ENCODE results near the gene MSRB3.

The MSRB3 gene

GRCh38 chr12:65327207-65328076 lies 49.0 kb downstream of the MSRB3 start:
- Mint-ChIP-seq H3K4me1 (no peaks in the 10 kb centered on the region), H3K36me3 (no peaks in the 10 kb centered on the region), H3K4me3 (no peak overlapping the region), H3K9me3 (no peaks in the 10 kb centered on the region), H3K27ac (no peak overlapping the region)
- DNase-seq (ENCODE audit: low spot score in 2 of 2) = no peak
- no peak for ATAC-seq

GRCh38 chr12:65329721-65330120 lies 51.2 kb downstream of the MSRB3 start:
- Mint-ChIP-seq H3K9me3 (no peaks in the 10 kb centered on the region), H3K27ac (no peak overlapping the region), H3K36me3 (no peaks in the 10 kb centered on the region), H3K4me3 (no peak overlapping the region), H3K4me1 (no peaks in the 10 kb centered on the region)
- ATAC-seq (no peak), DNase-seq (ENCODE audit: low spot score in 2 of 2) (no peak)

DNA sequence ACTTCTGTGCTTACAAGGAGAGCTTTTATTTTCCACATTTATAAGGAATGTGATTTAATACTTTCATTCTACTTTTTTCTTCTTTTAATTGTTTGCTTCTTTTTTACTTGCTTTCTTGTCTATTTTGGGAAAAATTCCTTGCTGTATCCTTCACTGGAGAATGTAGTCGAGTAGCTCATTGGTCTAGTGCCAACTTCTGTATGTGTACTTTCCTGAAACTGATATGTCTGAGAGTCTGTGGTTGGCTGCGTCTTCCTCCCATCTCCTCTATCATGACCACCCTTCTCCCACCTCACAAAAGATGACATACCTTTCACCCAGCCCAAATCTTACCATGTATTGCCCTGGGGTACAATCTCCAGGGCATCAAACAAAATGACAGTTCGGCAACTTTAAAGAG lies 51.8 kb downstream of the MSRB3 start:
- H3K4me3 Mint-ChIP-seq = no peak overlapping the region
- no peaks in the 10 kb centered on the region for H3K4me1 Mint-ChIP-seq
- H3K36me3 Mint-ChIP-seq = no peaks in the 10 kb centered on the region
- DNase-seq (ENCODE audit: low spot score in 2 of 2) = no peak
- no peak overlapping the region for H3K27ac Mint-ChIP-seq
- no peaks in the 10 kb centered on the region for H3K9me3 Mint-ChIP-seq
- ATAC-seq = no peak

GRCh38 chr12:65331456-65331855 lies 53.0 kb downstream of the MSRB3 start:
- Mint-ChIP-seq H3K9me3 (no peaks in the 10 kb centered on the region), H3K27ac (no peak overlapping the region), H3K4me3 (no peak overlapping the region), H3K4me1 (no peaks in the 10 kb centered on the region), H3K36me3 (no peaks in the 10 kb centered on the region)
- ATAC-seq = no peak
- DNase-seq (ENCODE audit: low spot score in 2 of 2) = no peak

GRCh38 chr12:65333649-65334048 lies 55.2 kb downstream of the MSRB3 start:
- DNase-seq (ENCODE audit: low spot score in 2 of 2) = no peak
- no peaks in the 10 kb centered on the region for H3K9me3 Mint-ChIP-seq
- no peak overlapping the region for H3K4me3 Mint-ChIP-seq
- ATAC-seq = no peak
- no peak overlapping the region for H3K27ac Mint-ChIP-seq
- H3K4me1 Mint-ChIP-seq = no peaks in the 10 kb centered on the region
- no peaks in the 10 kb centered on the region for H3K36me3 Mint-ChIP-seq

- ATAC-seq = no peak
- no peak for DNase-seq (ENCODE audit: low spot score in 2 of 2)
- no peaks in the 10 kb centered on the region for H3K36me3 Mint-ChIP-seq
- no peak overlapping the region for H3K4me3 Mint-ChIP-seq
- H3K27ac Mint-ChIP-seq = no peak overlapping the region
- no peaks in the 10 kb centered on the region for H3K9me3 Mint-ChIP-seq
- no peaks in the 10 kb centered on the region for H3K4me1 Mint-ChIP-seq
Observed at GRCh38 chr12:65334521-65334920, 56.0 kb downstream of the MSRB3 start.

DNA sequence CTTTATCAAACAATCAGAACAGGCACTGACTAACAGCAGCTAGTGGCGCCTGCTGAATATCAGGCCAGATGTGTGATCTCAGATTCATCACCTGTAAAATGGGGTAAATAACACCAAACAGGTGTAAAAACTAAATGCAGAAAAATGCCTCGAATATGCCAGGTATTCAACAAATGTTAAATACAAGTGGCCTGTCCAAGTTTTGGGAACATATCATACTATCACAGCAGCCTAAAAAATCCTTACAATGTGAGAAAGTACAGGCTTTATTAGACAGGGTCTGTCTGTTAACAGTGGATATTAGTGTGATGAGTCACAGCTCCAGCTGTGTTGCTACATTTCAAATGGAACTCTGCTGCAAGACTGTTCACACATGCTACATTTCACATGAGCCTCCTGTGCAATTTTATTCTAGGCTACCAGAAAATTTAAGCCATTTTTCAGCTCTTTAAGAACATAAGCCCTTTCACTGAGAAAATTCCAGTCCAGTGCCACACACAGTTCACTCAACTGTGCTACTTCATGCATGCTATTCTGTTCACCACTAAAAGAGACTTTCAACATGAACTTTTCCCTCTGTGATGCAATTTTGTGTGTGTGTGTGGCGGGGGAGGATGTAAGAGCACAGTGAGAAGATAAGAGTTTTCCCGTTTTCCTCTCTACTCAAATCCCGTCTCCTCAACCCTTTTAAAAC lies 56.7 kb downstream of the MSRB3 start:
- Mint-ChIP-seq H3K4me3 (no peak overlapping the region), H3K36me3 (no peaks in the 10 kb centered on the region), H3K9me3 (no peaks in the 10 kb centered on the region), H3K4me1 (no peaks in the 10 kb centered on the region), H3K27ac (no peak overlapping the region)
- no peak for DNase-seq (ENCODE audit: low spot score in 2 of 2)
- ATAC-seq = no peak

- ATAC-seq = no peak
- H3K36me3 Mint-ChIP-seq = no peaks in the 10 kb centered on the region
- H3K9me3 Mint-ChIP-seq = no peaks in the 10 kb centered on the region
- no peak overlapping the region for H3K27ac Mint-ChIP-seq
- no peaks in the 10 kb centered on the region for H3K4me1 Mint-ChIP-seq
- H3K4me3 Mint-ChIP-seq = no peak overlapping the region
- no peak for DNase-seq (ENCODE audit: low spot score in 2 of 2)
Observed at GRCh38 chr12:65335981-65336380, 57.5 kb downstream of the MSRB3 start.

DNA sequence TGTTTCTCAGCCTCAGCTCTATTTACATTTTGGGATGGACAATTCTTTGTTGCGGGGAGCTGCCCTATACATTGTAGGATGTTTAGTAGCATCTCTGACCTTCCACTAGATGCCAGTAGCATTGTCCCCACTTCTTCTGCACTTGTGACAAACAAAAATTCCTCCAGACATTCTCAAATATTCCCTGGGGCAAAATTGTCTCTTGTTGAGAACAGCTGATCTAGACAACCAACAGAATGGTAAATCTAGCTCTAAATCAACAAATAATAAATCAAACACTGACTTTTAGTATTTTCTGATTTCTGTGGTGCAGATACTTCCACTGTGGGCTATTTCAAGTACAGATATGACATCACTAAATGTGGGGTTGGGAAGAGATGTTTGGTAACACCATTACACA lies 60.7 kb downstream of the MSRB3 start:
- no peak overlapping the region for H3K27ac Mint-ChIP-seq
- no peaks in the 10 kb centered on the region for H3K9me3 Mint-ChIP-seq
- DNase-seq (ENCODE audit: low spot score in 2 of 2) = no peak

DNA sequence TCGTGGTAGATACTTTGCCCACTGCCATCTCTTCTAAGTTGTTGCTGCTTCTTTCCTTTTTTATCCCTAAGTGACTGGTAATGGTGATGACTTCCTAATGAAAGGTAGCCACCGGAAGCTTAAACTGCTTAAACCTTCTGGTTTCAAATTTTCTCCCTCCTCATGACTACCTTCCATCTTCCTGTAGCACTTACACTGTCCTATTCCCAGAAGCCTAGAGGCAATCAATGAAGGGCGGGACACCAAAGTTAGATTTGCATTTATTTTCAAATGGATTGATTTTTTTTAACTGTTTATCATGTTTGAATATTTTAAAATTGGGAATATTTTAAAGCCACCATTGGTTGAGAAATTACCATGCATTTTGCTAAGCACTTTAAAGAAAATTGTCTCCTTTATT lies 64.7 kb downstream of the MSRB3 start:
- Mint-ChIP-seq H3K36me3 (no peaks in the 10 kb centered on the region), H3K9me3 (peaks cover 2% of the 10 kb centered on the region), H3K4me1 (no peaks in the 10 kb centered on the region), H3K4me3 (no peak overlapping the region), H3K27ac (no peak overlapping the region)
- ATAC-seq (no peak), DNase-seq (ENCODE audit: low spot score in 2 of 2) (no peak)

More for the DNA sequence above, 60.7 kb downstream of the MSRB3 start:
- ATAC-seq = no peak
- no peaks in the 10 kb centered on the region for H3K36me3 Mint-ChIP-seq
- no peak overlapping the region for H3K4me3 Mint-ChIP-seq
- H3K4me1 Mint-ChIP-seq = no peaks in the 10 kb centered on the region

DNA sequence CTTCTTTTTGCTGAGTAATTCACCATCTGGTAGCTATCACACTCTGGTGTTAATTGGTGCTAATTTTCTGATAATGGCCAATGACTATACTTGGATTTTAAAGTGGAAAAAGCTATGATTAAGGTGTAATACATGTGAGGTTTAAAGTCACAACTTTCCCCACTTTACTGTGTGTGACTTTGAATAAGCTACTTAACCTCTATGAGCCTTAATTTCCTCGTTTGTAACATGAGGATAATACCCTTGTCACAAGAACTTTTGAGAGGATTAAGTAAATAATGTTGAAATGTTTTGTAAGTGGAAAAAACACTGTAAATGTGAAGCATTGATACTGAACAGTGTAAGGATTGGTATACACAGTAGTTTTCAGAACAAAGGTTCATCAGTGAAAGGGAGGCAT lies 65.3 kb downstream of the MSRB3 start:
- no peaks in the 10 kb centered on the region for H3K4me1 Mint-ChIP-seq
- no peaks in the 10 kb centered on the region for H3K36me3 Mint-ChIP-seq
- H3K9me3 Mint-ChIP-seq = peaks cover 5% of the 10 kb centered on the region
- DNase-seq (ENCODE audit: low spot score in 2 of 2) = no peak
- no peak for ATAC-seq
- H3K27ac Mint-ChIP-seq = no peak overlapping the region
- no peak overlapping the region for H3K4me3 Mint-ChIP-seq

- H3K36me3 Mint-ChIP-seq = no peaks in the 10 kb centered on the region
- no peak overlapping the region for H3K4me3 Mint-ChIP-seq
- no peaks in the 10 kb centered on the region for H3K9me3 Mint-ChIP-seq
- no peak for ATAC-seq
- no peaks in the 10 kb centered on the region for H3K4me1 Mint-ChIP-seq
- DNase-seq (ENCODE audit: low spot score in 2 of 2) = no peak
- no peak overlapping the region for H3K27ac Mint-ChIP-seq
Observed at GRCh38 chr12:65355461-65355860, 77.0 kb downstream of the MSRB3 start.

DNA sequence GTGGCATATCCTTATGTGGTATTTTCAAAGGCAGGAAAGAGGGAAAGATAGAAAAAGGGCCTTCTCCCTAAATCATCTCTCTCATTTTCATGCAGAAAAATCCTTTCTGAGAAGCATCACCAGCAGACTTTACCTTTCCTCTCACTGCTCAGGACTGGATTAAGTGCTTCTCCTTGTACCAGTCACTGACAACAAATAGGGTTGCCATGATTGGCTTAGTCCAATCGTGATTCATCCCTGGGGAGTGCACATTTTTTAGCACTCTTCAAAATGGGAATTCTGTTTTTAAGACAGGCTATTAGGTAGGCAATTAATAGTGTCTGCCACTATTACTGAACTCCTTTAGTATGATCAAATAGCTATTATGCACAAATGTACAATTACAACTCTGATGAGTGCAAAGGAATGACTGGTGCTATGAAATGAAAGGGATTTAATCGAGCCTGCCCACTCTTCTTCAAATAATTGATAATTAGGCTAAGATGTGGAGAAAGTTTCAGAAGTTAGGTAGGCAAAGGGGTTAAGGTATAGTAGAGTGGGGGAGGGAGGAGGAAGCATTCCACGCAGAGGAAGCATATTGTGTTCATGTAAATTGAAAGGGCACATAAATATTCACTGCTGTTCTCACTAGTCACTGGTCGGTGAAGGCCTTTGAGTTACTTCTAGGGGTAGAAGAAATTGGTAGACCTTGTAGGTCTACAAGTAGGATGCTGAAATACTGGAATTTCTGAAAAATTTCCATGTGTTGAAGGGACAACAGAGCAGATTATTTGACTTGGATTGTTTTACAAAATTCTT lies 84.0 kb downstream of the MSRB3 start:
- H3K27ac Mint-ChIP-seq = no peak overlapping the region
- no peaks in the 10 kb centered on the region for H3K9me3 Mint-ChIP-seq
- H3K4me1 Mint-ChIP-seq = no peaks in the 10 kb centered on the region
- H3K4me3 Mint-ChIP-seq = no peak overlapping the region
- DNase-seq (ENCODE audit: low spot score in 2 of 2) = no peak
- ATAC-seq = no peak
- no peaks in the 10 kb centered on the region for H3K36me3 Mint-ChIP-seq

GRCh38 chr12:65364046-65364445 lies 85.6 kb downstream of the MSRB3 start:
- Mint-ChIP-seq H3K36me3 (no peaks in the 10 kb centered on the region), H3K4me3 (no peak overlapping the region), H3K27ac (no peak overlapping the region), H3K4me1 (no peaks in the 10 kb centered on the region), H3K9me3 (no peaks in the 10 kb centered on the region)
- ATAC-seq (no peak), DNase-seq (ENCODE audit: low spot score in 2 of 2) (no peak)

- no peak for ATAC-seq
- Mint-ChIP-seq H3K9me3 (no peaks in the 10 kb centered on the region), H3K4me3 (no peak overlapping the region), H3K36me3 (no peaks in the 10 kb centered on the region), H3K27ac (no peak overlapping the region), H3K4me1 (no peaks in the 10 kb centered on the region)
- no peak for DNase-seq (ENCODE audit: low spot score in 2 of 2)
Observed at GRCh38 chr12:65367396-65367795, 88.9 kb downstream of the MSRB3 start.
